CMK (cell line): ENCODE measurements around the gene P2RX2.
A peak's percentile ranks its signal among the peaks of the same experiment; 100 is the strongest.

ENCODE experiments used
- DNase-seq: peaks from one replicate; pipeline ENCODE4 v3.0.0-alpha.2; 2010; ENCODE audit warnings: low read depth

The P2RX2 gene

DNA sequence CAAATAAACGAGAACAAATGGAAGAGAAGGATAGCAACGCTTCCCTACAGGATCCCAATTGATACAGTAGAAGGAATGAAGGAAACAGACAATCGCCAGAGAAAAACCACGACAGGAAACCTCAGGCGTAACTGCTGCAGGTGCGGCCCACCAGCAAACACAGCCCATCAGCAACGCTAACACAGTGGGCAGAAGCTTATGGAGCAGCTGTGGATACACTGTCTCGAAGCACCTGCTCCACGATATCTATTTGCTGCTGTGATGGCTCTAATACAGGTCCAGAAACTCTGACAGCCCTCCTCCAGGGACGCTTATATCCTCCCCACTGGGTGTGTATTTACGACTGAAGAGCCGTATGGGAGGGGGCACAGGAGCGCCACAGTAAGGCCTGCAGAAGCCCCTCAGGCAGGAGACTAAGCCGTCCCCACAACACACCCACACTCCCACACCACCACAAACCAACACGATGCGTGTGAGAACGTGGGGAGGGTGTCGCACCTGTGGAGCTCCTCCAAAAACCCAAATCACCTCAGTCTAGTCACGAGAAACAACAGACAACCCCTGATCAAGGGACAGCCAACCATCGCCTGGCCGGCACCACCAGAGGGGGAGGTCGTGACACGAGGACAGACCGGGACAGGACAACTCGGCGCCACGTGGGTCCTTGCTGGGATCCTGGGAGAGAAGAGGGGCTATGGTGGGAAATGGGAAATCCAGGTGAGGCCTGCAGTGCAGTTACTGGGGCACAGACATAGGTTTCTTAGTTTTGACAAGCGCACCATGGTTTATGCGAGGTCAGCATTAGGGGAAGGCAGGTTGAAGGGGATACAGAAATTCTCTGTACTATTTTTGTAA, 44.6 kb downstream of the P2RX2 start:
- no peak for DNase-seq

DNA sequence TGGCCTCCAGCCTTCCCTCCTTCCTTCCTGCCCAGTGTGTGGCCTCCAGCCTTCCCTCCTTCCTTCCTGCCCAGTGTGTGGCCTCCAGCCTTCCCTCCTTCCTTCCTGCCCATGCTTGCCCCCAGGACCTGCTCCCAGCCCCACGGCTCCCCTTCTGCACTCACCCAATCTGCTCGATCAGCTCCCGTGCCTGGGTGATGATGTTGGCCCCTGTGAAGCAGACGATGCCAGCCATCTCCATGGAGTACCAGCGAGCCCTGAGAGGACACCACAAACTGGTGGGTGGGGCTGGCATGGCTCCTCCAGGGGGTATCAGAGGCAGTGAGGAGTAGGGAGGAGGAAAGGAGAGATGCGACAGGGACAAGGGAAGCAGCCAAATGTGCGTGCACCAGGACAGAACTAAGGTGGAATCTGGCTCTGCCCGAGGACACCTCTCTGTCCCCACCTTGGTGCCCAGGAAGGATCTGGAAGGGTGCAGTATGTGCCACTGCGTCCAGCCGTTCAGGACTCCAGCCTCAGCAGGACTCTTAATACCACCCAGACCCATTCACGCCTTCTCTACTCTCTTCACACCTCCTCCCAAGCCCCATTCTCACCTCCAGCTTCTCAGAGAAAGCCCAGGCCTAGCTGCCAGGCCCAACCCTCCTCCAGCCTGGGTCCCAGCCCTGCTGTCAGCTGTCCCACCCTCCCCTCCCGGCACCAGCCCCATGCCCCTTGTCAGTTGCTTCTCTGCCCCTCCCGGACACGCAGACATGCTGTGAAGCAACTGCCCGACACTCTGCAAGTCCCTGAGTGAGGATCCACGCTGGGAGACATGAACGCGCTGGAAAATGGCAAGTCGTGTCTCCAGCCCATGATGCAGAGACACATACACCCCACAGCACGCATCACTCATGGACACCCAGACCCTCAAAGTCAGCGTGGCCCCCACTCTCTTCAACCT, 45.9 kb downstream of the P2RX2 start:
- peak; percentile 45 for DNase-seq

DNA sequence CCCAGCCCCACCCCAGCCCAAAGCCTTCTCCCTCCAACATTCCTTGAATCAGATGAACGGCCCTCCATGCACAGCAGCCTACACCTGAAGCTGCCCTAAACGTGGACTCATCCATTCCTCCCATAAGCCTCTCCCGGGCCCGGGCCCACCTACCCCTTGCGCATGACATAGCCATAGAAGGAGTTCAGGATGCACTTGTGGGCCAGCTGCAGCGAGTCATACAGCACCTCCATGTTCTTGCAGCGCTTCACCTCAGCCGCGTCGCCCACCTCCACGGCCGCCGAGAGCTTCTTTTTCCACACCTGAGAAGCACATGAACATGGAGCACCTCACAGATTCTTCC, 46.5 kb downstream of the P2RX2 start:
- DNase-seq = no peak

DNA sequence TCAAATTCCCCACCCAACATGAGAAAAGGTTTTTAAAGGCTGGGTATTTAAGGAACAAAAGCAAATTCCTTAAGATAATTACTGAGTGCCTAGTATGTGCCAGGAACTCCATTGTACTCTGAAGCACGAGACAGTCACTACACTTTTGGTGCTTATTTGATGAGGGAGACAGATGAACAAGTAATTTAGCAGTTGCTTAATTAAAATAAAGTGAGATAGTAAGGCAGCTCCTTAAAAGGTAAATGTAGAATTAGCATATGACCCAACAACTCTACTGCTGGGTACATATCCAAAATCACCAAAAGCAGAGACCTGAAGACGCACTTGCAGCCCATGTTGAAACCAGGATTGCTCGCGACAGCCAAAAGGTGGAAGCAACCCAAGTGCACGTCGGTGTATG, 47.2 kb downstream of the P2RX2 start:
- no peak for DNase-seq

DNA sequence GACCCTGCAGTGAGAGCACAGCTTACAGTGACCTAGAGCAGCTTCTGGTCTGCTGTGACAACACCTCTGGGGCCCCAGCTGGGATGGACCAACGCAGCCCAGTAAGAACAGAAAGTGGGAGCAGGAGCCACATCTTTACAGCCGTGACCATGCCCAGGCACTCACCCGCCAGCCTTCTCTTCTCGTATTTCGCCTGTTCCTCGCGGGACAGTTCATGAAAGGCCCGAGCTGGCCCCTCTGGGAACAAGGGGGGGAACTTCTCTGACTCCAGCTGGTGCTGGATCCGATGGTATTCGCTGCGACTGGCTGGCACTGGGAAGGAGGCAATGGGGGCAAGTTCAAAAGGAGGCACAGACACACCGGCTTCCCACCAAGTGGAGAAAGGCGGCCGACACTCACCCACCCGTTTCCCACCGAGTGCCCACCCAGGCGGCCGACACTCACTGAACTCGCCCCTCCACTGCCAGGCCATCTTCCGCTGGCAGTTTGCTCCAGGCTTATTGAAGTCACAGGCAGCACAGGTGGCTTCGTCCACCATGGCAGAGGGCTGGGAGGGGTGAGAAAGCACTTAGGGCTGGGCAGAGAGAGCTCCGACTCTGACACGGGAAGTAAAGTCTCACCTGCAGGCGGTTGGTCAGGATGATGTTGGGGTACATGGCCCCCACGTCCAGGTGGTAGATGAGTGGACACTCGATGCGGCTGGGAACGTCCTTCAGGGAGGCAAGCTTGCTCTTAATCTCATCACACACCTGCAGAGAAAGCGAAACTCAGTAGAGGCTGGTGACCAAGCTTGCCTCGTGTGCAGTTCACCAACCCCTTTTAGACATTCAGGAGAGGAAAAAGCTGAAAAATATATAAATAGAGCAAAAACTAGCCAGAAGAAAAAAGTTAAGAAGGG, 49.9 kb downstream of the P2RX2 start:
- no peak for DNase-seq

DNA sequence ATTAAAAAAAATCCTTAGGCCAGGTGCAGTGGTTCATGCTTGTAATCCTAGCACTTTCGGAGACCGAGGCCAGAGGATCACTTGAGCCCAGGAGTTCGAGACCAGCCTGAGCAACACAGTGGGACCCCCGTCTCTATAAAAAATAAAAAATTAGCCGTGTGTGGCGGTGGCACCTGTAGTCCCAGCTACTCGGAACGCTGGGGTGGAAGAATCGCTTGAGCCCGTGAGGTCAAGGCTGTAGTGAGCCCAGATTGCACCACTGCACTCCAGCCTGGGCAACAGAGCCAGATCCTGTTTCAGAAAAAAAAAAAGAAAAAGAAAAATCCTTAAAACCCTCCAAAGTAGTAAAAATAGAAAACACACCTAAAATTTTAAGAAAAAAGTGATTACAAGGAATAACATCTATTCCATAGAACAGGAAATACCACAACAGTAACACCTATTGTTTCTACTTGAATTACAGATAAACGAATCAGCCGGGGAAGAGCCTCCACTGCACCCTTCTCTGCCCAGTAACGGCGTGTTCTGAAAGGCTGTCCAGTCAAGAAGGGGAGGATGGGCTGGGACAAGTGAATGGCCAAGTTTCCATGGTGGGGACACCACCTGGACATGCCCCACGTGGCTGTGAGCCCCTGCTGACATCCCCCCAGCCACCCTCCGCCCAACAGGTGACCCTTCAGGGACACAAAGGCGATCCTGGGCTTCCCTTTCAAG, 50.7 kb downstream of the P2RX2 start:
- no peak for DNase-seq
